SK-N-SH (cell line): ENCODE measurements around the gene HMX3.

Experiments used
- NFIC ChIP-seq: IDR thresholded peaks from 2 replicates; pipeline ENCODE4 v1.4.0; 2012; ENCODE audit warnings: borderline replicate concordance
- RFX5 ChIP-seq: IDR thresholded peaks from 2 replicates; pipeline ENCODE4 v1.6.1; 2012; ENCODE audit warnings: mild to moderate bottlenecking, improper control_type of control experiment, low read length
- YY1 ChIP-seq: IDR thresholded peaks from 2 replicates; pipeline ENCODE4 v1.4.0; 2012; ENCODE audit warnings: low read depth, mild to moderate bottlenecking

DNA sequence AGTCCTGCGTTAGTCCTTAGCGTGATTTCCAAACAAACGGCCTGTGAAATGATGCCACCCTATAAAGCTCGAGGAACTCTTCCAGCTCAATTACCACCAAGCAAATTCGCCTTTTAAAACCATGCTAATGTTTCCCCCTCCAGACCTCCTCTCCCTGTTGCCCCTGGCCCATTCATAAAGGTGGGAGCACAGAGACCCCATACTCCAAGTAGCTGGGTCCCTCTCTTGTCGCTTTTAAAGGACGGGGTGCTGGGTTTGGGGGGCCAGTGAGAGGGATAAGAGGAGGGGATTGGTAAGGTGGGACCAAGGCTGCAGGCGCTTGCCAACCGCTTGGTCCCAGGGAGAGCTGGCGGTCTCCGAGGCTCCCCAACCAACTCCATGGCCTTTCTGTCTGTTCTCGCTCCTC lies 13.4 kb downstream of the HMX3 start:
- TF ChIP-seq RFX5 (no peak), YY1 (no peak), NFIC (no peak)
